NB4 (cell line): ENCODE measurements around the gene MMRN1.

Experiments used
- POLR2A ChIP-seq: IDR thresholded peaks from 2 replicates; pipeline ENCODE4 v1.6.1; 2011; ENCODE audit warnings: mild to moderate bottlenecking; ENCODE audit not compliant: insufficient read length; ENCODE audit errors: extremely low read depth
- TF ChIP-seq, protein P1 (sequence below): IDR thresholded peaks from one replicate; pipeline ENCODE4 v1.5.1; 2012; ENCODE audit warnings: low read depth, low read length
- TF ChIP-seq, protein P2 (sequence below): IDR thresholded peaks from 2 replicates; pipeline ENCODE4 v1.6.1; 2011; ENCODE audit warnings: low read depth, low read length

DNA sequence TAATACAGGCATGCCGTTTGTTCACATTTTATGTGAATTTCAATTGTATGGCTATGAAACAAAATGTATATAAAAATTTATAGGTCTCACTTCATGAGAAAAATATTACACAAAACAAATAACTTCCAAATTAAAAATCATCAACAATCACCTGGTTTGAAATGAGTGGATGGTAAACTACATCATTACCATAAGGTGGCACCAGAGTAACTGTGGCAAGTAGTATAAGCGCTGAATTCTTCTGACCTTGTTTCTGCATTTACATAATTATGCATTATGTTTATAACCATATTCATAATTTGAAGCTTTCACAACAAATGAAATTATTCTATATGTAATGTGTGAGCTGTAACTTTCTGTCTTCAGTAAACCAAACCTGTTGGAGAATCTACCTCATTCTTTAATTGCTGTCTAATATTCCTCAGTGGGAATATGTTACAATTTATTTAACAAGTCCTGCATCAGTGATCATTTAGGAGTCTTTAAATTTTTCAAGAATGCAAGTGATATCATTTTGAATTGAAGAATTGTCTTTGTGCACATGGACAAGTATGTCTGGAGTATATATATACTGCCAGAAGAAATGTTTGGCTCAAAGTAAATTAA lies 55.2 kb downstream of the MMRN1 start:
- TF ChIP-seq, protein P1, sequence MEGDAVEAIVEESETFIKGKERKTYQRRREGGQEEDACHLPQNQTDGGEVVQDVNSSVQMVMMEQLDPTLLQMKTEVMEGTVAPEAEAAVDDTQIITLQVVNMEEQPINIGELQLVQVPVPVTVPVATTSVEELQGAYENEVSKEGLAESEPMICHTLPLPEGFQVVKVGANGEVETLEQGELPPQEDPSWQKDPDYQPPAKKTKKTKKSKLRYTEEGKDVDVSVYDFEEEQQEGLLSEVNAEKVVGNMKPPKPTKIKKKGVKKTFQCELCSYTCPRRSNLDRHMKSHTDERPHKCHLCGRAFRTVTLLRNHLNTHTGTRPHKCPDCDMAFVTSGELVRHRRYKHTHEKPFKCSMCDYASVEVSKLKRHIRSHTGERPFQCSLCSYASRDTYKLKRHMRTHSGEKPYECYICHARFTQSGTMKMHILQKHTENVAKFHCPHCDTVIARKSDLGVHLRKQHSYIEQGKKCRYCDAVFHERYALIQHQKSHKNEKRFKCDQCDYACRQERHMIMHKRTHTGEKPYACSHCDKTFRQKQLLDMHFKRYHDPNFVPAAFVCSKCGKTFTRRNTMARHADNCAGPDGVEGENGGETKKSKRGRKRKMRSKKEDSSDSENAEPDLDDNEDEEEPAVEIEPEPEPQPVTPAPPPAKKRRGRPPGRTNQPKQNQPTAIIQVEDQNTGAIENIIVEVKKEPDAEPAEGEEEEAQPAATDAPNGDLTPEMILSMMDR = no peak
- TF ChIP-seq POLR2A = no peak
- TF ChIP-seq, protein P2, sequence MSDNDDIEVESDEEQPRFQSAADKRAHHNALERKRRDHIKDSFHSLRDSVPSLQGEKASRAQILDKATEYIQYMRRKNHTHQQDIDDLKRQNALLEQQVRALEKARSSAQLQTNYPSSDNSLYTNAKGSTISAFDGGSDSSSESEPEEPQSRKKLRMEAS = no peak
